HG03039 (cell line): Measurements from ENCODE around the gene VPS13C.

Experiments used
- ATAC-seq: cut with Tn5 transposase; IDR thresholded peaks from one replicate; pipeline ENCODE4 v1.9.1; 2021; ENCODE audit warnings: mild to moderate bottlenecking, moderate library complexity; ENCODE audit not compliant: unreplicated experiment

VPS13C gene

GRCh38 chr15:61879219-61879618, 181.0 kb downstream of the VPS13C start:
- no peak for ATAC-seq

GRCh38 chr15:61871926-61872522, 188.2 kb downstream of the VPS13C start:
- ATAC-seq: no peak

GRCh38 chr15:61869656-61870055, 190.6 kb downstream of the VPS13C start:
- ATAC-seq: no peak

- no peak for ATAC-seq
Measured at GRCh38 chr15:61861962-61862361, 198.3 kb downstream of the VPS13C start.

GRCh38 chr15:61857169-61857829, 202.9 kb downstream of the VPS13C start:
- no peak for ATAC-seq

GRCh38 chr15:61856295-61856694, 204.0 kb downstream of the VPS13C start:
- ATAC-seq: no peak

- ATAC-seq: no peak
Measured at GRCh38 chr15:61853195-61853594, 207.1 kb downstream of the VPS13C start.

- no peak for ATAC-seq
Measured at GRCh38 chr15:61851955-61852354, 208.3 kb downstream of the VPS13C start.

- no peak for ATAC-seq
Measured at GRCh38 chr15:61849447-61849846, 210.8 kb downstream of the VPS13C start.

GRCh38 chr15:61841466-61841865, 218.8 kb downstream of the VPS13C start:
- no peak for ATAC-seq

GRCh38 chr15:61840090-61840489, 220.2 kb downstream of the VPS13C start:
- ATAC-seq: no peak

- ATAC-seq: no peak
Measured at GRCh38 chr15:61839546-61839945, 220.7 kb downstream of the VPS13C start.

GRCh38 chr15:61835496-61836106, 224.6 kb downstream of the VPS13C start:
- no peak for ATAC-seq

GRCh38 chr15:61835029-61835428, 225.2 kb downstream of the VPS13C start:
- no peak for ATAC-seq

GRCh38 chr15:61834076-61834697, 226.1 kb downstream of the VPS13C start:
- ATAC-seq: no peak

GRCh38 chr15:61832223-61832622, 228.0 kb downstream of the VPS13C start:
- ATAC-seq: no peak

- ATAC-seq: no peak
Measured at GRCh38 chr15:61831505-61831921, 228.7 kb downstream of the VPS13C start.

- ATAC-seq: no peak
Measured at GRCh38 chr15:61830536-61831330, 229.5 kb downstream of the VPS13C start.

- ATAC-seq: no peak
Measured at GRCh38 chr15:61829514-61829889, 230.7 kb downstream of the VPS13C start.

- ATAC-seq: no peak
Measured at GRCh38 chr15:61828860-61829513, 231.3 kb downstream of the VPS13C start.

GRCh38 chr15:61828008-61828407, 232.2 kb downstream of the VPS13C start:
- no peak for ATAC-seq
